ENCODE data around the gene FAM53B.
A peak's percentile ranks its signal among the peaks of the same experiment; 100 is the strongest.

FAM53B gene

GRCh38 chr10:124672181-124672638, 72.0 kb downstream of the FAM53B start:
- Mint-ChIP-seq H3K27ac (no peak overlapping the region), H3K36me3 (ENCODE audit: low read depth) (peaks cover 9% of the 10 kb centered on the region), H3K27me3 (ENCODE audit: low read depth) (no peaks in the 10 kb centered on the region), H3K4me3 (no peak overlapping the region), H3K4me1 (ENCODE audit: low read depth) (peaks cover 10% of the 10 kb centered on the region), H3K9me3 (no peaks in the 10 kb centered on the region)
- no peak for DNase-seq (ENCODE audit: low spot score)

- peak overlapping the region; percentile 11 for H3K27ac Mint-ChIP-seq
- no peaks in the 10 kb centered on the region for H3K27me3 Mint-ChIP-seq (ENCODE audit: low read depth)
- H3K4me1 Mint-ChIP-seq (ENCODE audit: low read depth): peaks cover 10% of the 10 kb centered on the region
- H3K9me3 Mint-ChIP-seq: no peaks in the 10 kb centered on the region
- DNase-seq (ENCODE audit: low spot score): no peak
- no peak overlapping the region for H3K4me3 Mint-ChIP-seq
- H3K36me3 Mint-ChIP-seq (ENCODE audit: low read depth): peaks cover 5% of the 10 kb centered on the region
These were observed 72.6 kb downstream of the FAM53B start for GRCh38 chr10:124671486-124672075.

GRCh38 chr10:124670849-124671248, 73.3 kb downstream of the FAM53B start:
- Mint-ChIP-seq H3K27me3 (ENCODE audit: low read depth) (no peaks in the 10 kb centered on the region), H3K36me3 (ENCODE audit: low read depth) (peaks cover 5% of the 10 kb centered on the region), H3K4me3 (no peak overlapping the region), H3K4me1 (ENCODE audit: low read depth) (peaks cover 10% of the 10 kb centered on the region), H3K9me3 (no peaks in the 10 kb centered on the region), H3K27ac (peak overlapping the region; percentile 11)
- no peak for DNase-seq (ENCODE audit: low spot score)

- Mint-ChIP-seq H3K36me3 (ENCODE audit: low read depth) (peaks cover 4% of the 10 kb centered on the region), H3K27ac (no peak overlapping the region), H3K4me1 (ENCODE audit: low read depth) (peaks cover 12% of the 10 kb centered on the region), H3K9me3 (no peaks in the 10 kb centered on the region), H3K27me3 (ENCODE audit: low read depth) (no peaks in the 10 kb centered on the region), H3K4me3 (no peak overlapping the region)
- no peak for DNase-seq (ENCODE audit: low spot score)
These were observed 74.1 kb downstream of the FAM53B start for GRCh38 chr10:124669824-124670654.

GRCh38 chr10:124669141-124669823, 74.9 kb downstream of the FAM53B start:
- no peak overlapping the region for H3K4me3 Mint-ChIP-seq
- H3K36me3 Mint-ChIP-seq (ENCODE audit: low read depth): peaks cover 2% of the 10 kb centered on the region
- no peaks in the 10 kb centered on the region for H3K27me3 Mint-ChIP-seq (ENCODE audit: low read depth)
- no peaks in the 10 kb centered on the region for H3K9me3 Mint-ChIP-seq
- no peak overlapping the region for H3K27ac Mint-ChIP-seq
- DNase-seq (ENCODE audit: low spot score): no peak
- peaks cover 10% of the 10 kb centered on the region for H3K4me1 Mint-ChIP-seq (ENCODE audit: low read depth)

GRCh38 chr10:124668517-124669051, 75.6 kb downstream of the FAM53B start:
- Mint-ChIP-seq H3K27ac (no peak overlapping the region), H3K4me1 (ENCODE audit: low read depth) (peaks cover 10% of the 10 kb centered on the region), H3K27me3 (ENCODE audit: low read depth) (no peaks in the 10 kb centered on the region), H3K36me3 (ENCODE audit: low read depth) (peaks cover 2% of the 10 kb centered on the region), H3K4me3 (no peak overlapping the region), H3K9me3 (no peaks in the 10 kb centered on the region)
- no peak for DNase-seq (ENCODE audit: low spot score)

GRCh38 chr10:124667425-124668345, 76.5 kb downstream of the FAM53B start:
- no peaks in the 10 kb centered on the region for H3K27me3 Mint-ChIP-seq (ENCODE audit: low read depth)
- H3K36me3 Mint-ChIP-seq (ENCODE audit: low read depth): peaks cover 2% of the 10 kb centered on the region
- peaks cover 9% of the 10 kb centered on the region for H3K4me1 Mint-ChIP-seq (ENCODE audit: low read depth)
- DNase-seq (ENCODE audit: low spot score): no peak
- no peak overlapping the region for H3K27ac Mint-ChIP-seq
- no peaks in the 10 kb centered on the region for H3K9me3 Mint-ChIP-seq
- no peak overlapping the region for H3K4me3 Mint-ChIP-seq

- Mint-ChIP-seq H3K4me3 (no peak overlapping the region), H3K36me3 (ENCODE audit: low read depth) (peaks cover 2% of the 10 kb centered on the region), H3K4me1 (ENCODE audit: low read depth) (peaks cover 10% of the 10 kb centered on the region), H3K9me3 (no peaks in the 10 kb centered on the region), H3K27me3 (ENCODE audit: low read depth) (no peaks in the 10 kb centered on the region), H3K27ac (no peak overlapping the region)
- DNase-seq (ENCODE audit: low spot score): no peak
These were observed 77.7 kb downstream of the FAM53B start for GRCh38 chr10:124666494-124666893.

- peaks cover 8% of the 10 kb centered on the region for H3K4me1 Mint-ChIP-seq (ENCODE audit: low read depth)
- H3K9me3 Mint-ChIP-seq: no peaks in the 10 kb centered on the region
- H3K27ac Mint-ChIP-seq: no peak overlapping the region
- DNase-seq (ENCODE audit: low spot score): no peak
- H3K27me3 Mint-ChIP-seq (ENCODE audit: low read depth): no peaks in the 10 kb centered on the region
- H3K36me3 Mint-ChIP-seq (ENCODE audit: low read depth): peaks cover 2% of the 10 kb centered on the region
- H3K4me3 Mint-ChIP-seq: no peak overlapping the region
These were observed 78.2 kb downstream of the FAM53B start for GRCh38 chr10:124665980-124666379.

GRCh38 chr10:124665558-124665957, 78.6 kb downstream of the FAM53B start:
- no peak overlapping the region for H3K27ac Mint-ChIP-seq
- peaks cover 6% of the 10 kb centered on the region for H3K4me1 Mint-ChIP-seq (ENCODE audit: low read depth)
- H3K36me3 Mint-ChIP-seq (ENCODE audit: low read depth): peaks cover under 1% of the 10 kb centered on the region
- no peak overlapping the region for H3K4me3 Mint-ChIP-seq
- no peaks in the 10 kb centered on the region for H3K27me3 Mint-ChIP-seq (ENCODE audit: low read depth)
- no peak for DNase-seq (ENCODE audit: low spot score)
- no peaks in the 10 kb centered on the region for H3K9me3 Mint-ChIP-seq

GRCh38 chr10:124665091-124665490, 79.1 kb downstream of the FAM53B start:
- no peak for DNase-seq (ENCODE audit: low spot score)
- Mint-ChIP-seq H3K27me3 (ENCODE audit: low read depth) (no peaks in the 10 kb centered on the region), H3K4me1 (ENCODE audit: low read depth) (peaks cover 7% of the 10 kb centered on the region), H3K4me3 (no peak overlapping the region), H3K27ac (no peak overlapping the region), H3K9me3 (no peaks in the 10 kb centered on the region), H3K36me3 (ENCODE audit: low read depth) (no peaks in the 10 kb centered on the region)

- Mint-ChIP-seq H3K36me3 (ENCODE audit: low read depth) (no peaks in the 10 kb centered on the region), H3K4me3 (no peak overlapping the region), H3K27ac (no peak overlapping the region), H3K27me3 (ENCODE audit: low read depth) (no peaks in the 10 kb centered on the region), H3K9me3 (no peaks in the 10 kb centered on the region), H3K4me1 (ENCODE audit: low read depth) (peaks cover 18% of the 10 kb centered on the region)
- no peak for DNase-seq (ENCODE audit: low spot score)
These were observed 80.3 kb downstream of the FAM53B start for GRCh38 chr10:124663766-124664360.

- Mint-ChIP-seq H3K27ac (peak overlapping the region; percentile 52), H3K36me3 (ENCODE audit: low read depth) (no peaks in the 10 kb centered on the region), H3K27me3 (ENCODE audit: low read depth) (no peaks in the 10 kb centered on the region), H3K9me3 (no peaks in the 10 kb centered on the region), H3K4me3 (no peak overlapping the region), H3K4me1 (ENCODE audit: low read depth) (peaks cover 24% of the 10 kb centered on the region)
- no peak for DNase-seq (ENCODE audit: low spot score)
These were observed 81.0 kb downstream of the FAM53B start for GRCh38 chr10:124663228-124663627.
